Measurements from ENCODE around the gene CDKL5. TPM values are rescaled to one million over a fixed set of nuclear protein-coding genes. Genes with fewer than 3 reads are reported as not detected.

CDKL5 gene
- polyA plus RNA-seq, 2 donors, result 1.5 to 1.6 TPM

- H3K36me3 ChIP-seq (ENCODE audit: control insufficient read depth in 2 of 2, insufficient read depth in 2 of 2, low read length in 1 of 2), result no peaks in the 10 kb centered on the region
- H3K27me3 ChIP-seq (ENCODE audit: control insufficient read depth in 1 of 2, insufficient read depth in 2 of 2, low read length in 2 of 2), result no peaks in the 10 kb centered on the region
- no peak overlapping the region for H3K27ac ChIP-seq (ENCODE audit: low read depth in 2 of 2, low read length in 1 of 2)
- H3K4me1 ChIP-seq (ENCODE audit: control insufficient read depth in 2 of 2, insufficient read depth in 2 of 2, low read length in 1 of 2), result peaks cover 0 to 3% of the 10 kb centered on the region in 2 donors
- H3K9me3 ChIP-seq (ENCODE audit: control insufficient read depth in 2 of 2, insufficient read depth in 1 of 2, low read depth in 1 of 2, low read length in 1 of 2), result no peaks in the 10 kb centered on the region
- H3K4me3 ChIP-seq (ENCODE audit: low read depth in 1 of 2, low read length in 2 of 2), result no peak overlapping the region
- WGBS, 2 donors, result 72 to 79% methylated on average over 8 of the region's 8 CpGs
Observed at GRCh38 chrX:18616688-18617406, 191.4 kb downstream of the CDKL5 start.

DNA sequence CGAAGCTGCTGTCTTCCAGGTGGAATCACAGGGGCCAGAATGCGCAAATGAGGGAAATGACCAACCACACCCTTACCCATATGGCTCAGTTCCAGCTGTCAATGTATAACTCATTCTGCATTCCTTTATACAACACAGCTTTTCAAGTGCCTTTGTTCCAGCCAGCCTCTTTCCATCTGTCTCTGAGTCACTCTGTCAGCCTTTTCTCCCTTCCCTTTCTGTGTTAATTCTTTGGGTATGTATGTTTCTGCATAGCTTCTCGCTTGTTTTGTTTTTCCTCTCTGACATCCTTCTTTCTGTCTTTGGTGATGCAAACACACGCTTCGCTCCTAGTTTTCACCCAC lies 192.0 kb downstream of the CDKL5 start:
- no peak overlapping the region for H3K4me3 ChIP-seq (ENCODE audit: low read depth in 1 of 2, low read length in 2 of 2)
- no peaks in the 10 kb centered on the region for H3K36me3 ChIP-seq (ENCODE audit: control insufficient read depth in 2 of 2, insufficient read depth in 2 of 2, low read length in 1 of 2)
- no peak overlapping the region for H3K27ac ChIP-seq (ENCODE audit: low read depth in 2 of 2, low read length in 1 of 2)
- 46 to 54% methylated on average over 5 of the region's 5 CpGs for WGBS, 2 donors
- H3K4me1 ChIP-seq (ENCODE audit: control insufficient read depth in 2 of 2, insufficient read depth in 2 of 2, low read length in 1 of 2), result peaks cover 0 to 3% of the 10 kb centered on the region in 2 donors
- H3K27me3 ChIP-seq (ENCODE audit: control insufficient read depth in 1 of 2, insufficient read depth in 2 of 2, low read length in 2 of 2), result no peaks in the 10 kb centered on the region
- H3K9me3 ChIP-seq (ENCODE audit: control insufficient read depth in 2 of 2, insufficient read depth in 1 of 2, low read depth in 1 of 2, low read length in 1 of 2), result no peaks in the 10 kb centered on the region

DNA sequence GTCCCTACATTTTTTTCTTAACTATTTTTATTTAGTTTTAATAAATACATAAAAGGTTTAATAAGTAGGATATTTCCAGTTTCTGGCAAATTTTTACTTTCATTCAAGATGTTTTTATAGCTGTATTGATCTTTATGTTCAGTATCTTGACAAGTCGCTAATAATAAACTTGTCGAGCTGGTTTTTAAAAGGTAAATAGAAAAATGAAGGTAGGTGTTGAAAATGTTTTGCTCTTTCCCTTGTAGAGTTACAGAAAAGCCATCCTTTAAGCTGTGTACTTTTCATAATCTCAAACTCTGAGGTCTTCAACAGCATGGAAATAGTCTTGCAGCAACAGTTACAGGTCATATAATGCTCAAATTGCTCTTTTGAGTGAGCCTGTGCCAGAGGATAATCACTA lies 193.9 kb downstream of the CDKL5 start:
- peaks cover 0 to 3% of the 10 kb centered on the region in 2 donors for H3K4me1 ChIP-seq (ENCODE audit: control insufficient read depth in 2 of 2, insufficient read depth in 2 of 2, low read length in 1 of 2)
- no peaks in the 10 kb centered on the region for H3K9me3 ChIP-seq (ENCODE audit: control insufficient read depth in 2 of 2, insufficient read depth in 1 of 2, low read depth in 1 of 2, low read length in 1 of 2)
- no peak overlapping the region for H3K27ac ChIP-seq (ENCODE audit: low read depth in 2 of 2, low read length in 1 of 2)
- no peak overlapping the region for H3K4me3 ChIP-seq (ENCODE audit: low read depth in 1 of 2, low read length in 2 of 2)
- no peaks in the 10 kb centered on the region for H3K27me3 ChIP-seq (ENCODE audit: control insufficient read depth in 1 of 2, insufficient read depth in 2 of 2, low read length in 2 of 2)
- 62 to 63% methylated on average over 2 of the region's 2 CpGs for WGBS, 2 donors
- H3K36me3 ChIP-seq (ENCODE audit: control insufficient read depth in 2 of 2, insufficient read depth in 2 of 2, low read length in 1 of 2), result no peaks in the 10 kb centered on the region

- Histone ChIP-seq H3K9me3 (ENCODE audit: control insufficient read depth in 2 of 2, insufficient read depth in 1 of 2, low read depth in 1 of 2, low read length in 1 of 2) (no peaks in the 10 kb centered on the region), H3K4me3 (ENCODE audit: low read depth in 1 of 2, low read length in 2 of 2) (no peak overlapping the region), H3K27ac (ENCODE audit: low read depth in 2 of 2, low read length in 1 of 2) (no peak overlapping the region), H3K27me3 (ENCODE audit: control insufficient read depth in 1 of 2, insufficient read depth in 2 of 2, low read length in 2 of 2) (no peaks in the 10 kb centered on the region), H3K4me1 (ENCODE audit: control insufficient read depth in 2 of 2, insufficient read depth in 2 of 2, low read length in 1 of 2) (peaks cover 0 to 3% of the 10 kb centered on the region in 2 donors), H3K36me3 (ENCODE audit: control insufficient read depth in 2 of 2, insufficient read depth in 2 of 2, low read length in 1 of 2) (no peaks in the 10 kb centered on the region)
- 62 to 88% methylated on average over 8 of the region's 8 CpGs for WGBS, 2 donors
Observed at GRCh38 chrX:18620349-18620748, 194.9 kb downstream of the CDKL5 start.

GRCh38 chrX:18624599-18624998 lies 199.2 kb downstream of the CDKL5 start:
- Histone ChIP-seq H3K27ac (ENCODE audit: low read depth in 2 of 2, low read length in 1 of 2) (no peak overlapping the region), H3K9me3 (ENCODE audit: control insufficient read depth in 2 of 2, insufficient read depth in 1 of 2, low read depth in 1 of 2, low read length in 1 of 2) (peaks cover 0 to 1% of the 10 kb centered on the region in 2 donors), H3K4me3 (ENCODE audit: low read depth in 1 of 2, low read length in 2 of 2) (no peak overlapping the region), H3K27me3 (ENCODE audit: control insufficient read depth in 1 of 2, insufficient read depth in 2 of 2, low read length in 2 of 2) (no peaks in the 10 kb centered on the region), H3K36me3 (ENCODE audit: control insufficient read depth in 2 of 2, insufficient read depth in 2 of 2, low read length in 1 of 2) (no peaks in the 10 kb centered on the region), H3K4me1 (ENCODE audit: control insufficient read depth in 2 of 2, insufficient read depth in 2 of 2, low read length in 1 of 2) (no peaks in the 10 kb centered on the region)
- 86 to 94% methylated on average over 2 of the region's 2 CpGs for WGBS, 2 donors

- Histone ChIP-seq H3K4me3 (ENCODE audit: low read depth in 1 of 2, low read length in 2 of 2) (no peak overlapping the region), H3K9me3 (ENCODE audit: control insufficient read depth in 2 of 2, insufficient read depth in 1 of 2, low read depth in 1 of 2, low read length in 1 of 2) (peaks cover 0 to 2% of the 10 kb centered on the region in 2 donors), H3K36me3 (ENCODE audit: control insufficient read depth in 2 of 2, insufficient read depth in 2 of 2, low read length in 1 of 2) (no peaks in the 10 kb centered on the region), H3K27ac (ENCODE audit: low read depth in 2 of 2, low read length in 1 of 2) (no peak overlapping the region), H3K4me1 (ENCODE audit: control insufficient read depth in 2 of 2, insufficient read depth in 2 of 2, low read length in 1 of 2) (no peaks in the 10 kb centered on the region), H3K27me3 (ENCODE audit: control insufficient read depth in 1 of 2, insufficient read depth in 2 of 2, low read length in 2 of 2) (no peaks in the 10 kb centered on the region)
- WGBS, 2 donors, result 86 to 91% methylated on average over 8 of the region's 8 CpGs
Observed at GRCh38 chrX:18630934-18631333, 205.5 kb downstream of the CDKL5 start.

DNA sequence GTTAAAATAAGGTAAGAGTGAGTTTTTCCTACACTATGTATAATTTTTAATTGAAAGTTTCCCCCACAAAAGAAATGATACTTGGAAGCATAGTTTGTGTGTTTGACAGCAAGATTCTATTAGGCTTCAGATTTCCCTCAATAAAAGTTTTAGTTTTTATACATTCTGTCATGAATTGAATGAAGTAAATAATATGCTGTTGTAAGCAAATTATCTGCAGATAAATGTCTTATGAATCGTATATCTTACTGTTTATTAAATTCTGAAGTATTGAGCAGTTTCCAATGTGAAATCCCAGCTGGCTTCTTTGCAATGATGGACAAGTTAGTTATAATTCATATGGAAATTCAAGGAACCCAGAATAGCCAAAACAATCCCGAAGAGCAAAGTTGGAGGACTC lies 213.0 kb downstream of the CDKL5 start:
- Histone ChIP-seq H3K27ac (ENCODE audit: low read depth in 2 of 2, low read length in 1 of 2) (no peak overlapping the region), H3K36me3 (ENCODE audit: control insufficient read depth in 2 of 2, insufficient read depth in 2 of 2, low read length in 1 of 2) (no peaks in the 10 kb centered on the region), H3K9me3 (ENCODE audit: control insufficient read depth in 2 of 2, insufficient read depth in 1 of 2, low read depth in 1 of 2, low read length in 1 of 2) (no peaks in the 10 kb centered on the region), H3K4me1 (ENCODE audit: control insufficient read depth in 2 of 2, insufficient read depth in 2 of 2, low read length in 1 of 2) (no peaks in the 10 kb centered on the region), H3K27me3 (ENCODE audit: control insufficient read depth in 1 of 2, insufficient read depth in 2 of 2, low read length in 2 of 2) (no peaks in the 10 kb centered on the region), H3K4me3 (ENCODE audit: low read depth in 1 of 2, low read length in 2 of 2) (no peak overlapping the region)
- WGBS, 2 donors, result 88 to 91% methylated on average over 2 of the region's 2 CpGs

- H3K36me3 ChIP-seq (ENCODE audit: control insufficient read depth in 2 of 2, insufficient read depth in 2 of 2, low read length in 1 of 2), result no peaks in the 10 kb centered on the region
- H3K27ac ChIP-seq (ENCODE audit: low read depth in 2 of 2, low read length in 1 of 2), result no peak overlapping the region
- no peaks in the 10 kb centered on the region for H3K4me1 ChIP-seq (ENCODE audit: control insufficient read depth in 2 of 2, insufficient read depth in 2 of 2, low read length in 1 of 2)
- no peaks in the 10 kb centered on the region for H3K9me3 ChIP-seq (ENCODE audit: control insufficient read depth in 2 of 2, insufficient read depth in 1 of 2, low read depth in 1 of 2, low read length in 1 of 2)
- H3K4me3 ChIP-seq (ENCODE audit: low read depth in 1 of 2, low read length in 2 of 2), result no peak overlapping the region
- 88 to 90% methylated on average over 2 of the region's 2 CpGs for WGBS, 2 donors
- no peaks in the 10 kb centered on the region for H3K27me3 ChIP-seq (ENCODE audit: control insufficient read depth in 1 of 2, insufficient read depth in 2 of 2, low read length in 2 of 2)
Observed at GRCh38 chrX:18639280-18639679, 213.9 kb downstream of the CDKL5 start.

DNA sequence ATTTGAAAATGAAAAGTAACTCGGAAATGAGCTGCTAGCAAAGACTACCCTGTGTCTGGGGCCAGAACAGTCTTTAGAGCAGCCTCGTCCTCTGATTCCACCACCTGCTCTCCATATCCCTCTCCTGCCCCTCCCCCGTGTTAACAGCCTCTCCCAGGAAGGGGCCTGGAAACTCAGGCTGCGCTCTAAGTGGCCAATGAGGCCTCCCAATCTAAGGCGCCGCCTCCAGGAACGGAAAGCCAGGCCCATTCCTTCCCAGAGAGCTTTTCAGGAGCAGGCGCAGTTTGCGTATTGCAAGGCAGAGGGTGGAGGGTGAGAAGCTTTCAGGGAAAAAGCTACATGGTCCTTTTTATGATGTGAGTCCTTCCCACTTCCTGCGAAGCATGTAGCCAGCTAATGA lies 215.3 kb downstream of the CDKL5 start:
- Histone ChIP-seq H3K36me3 (ENCODE audit: control insufficient read depth in 2 of 2, insufficient read depth in 2 of 2, low read length in 1 of 2) (no peaks in the 10 kb centered on the region), H3K27ac (ENCODE audit: low read depth in 2 of 2, low read length in 1 of 2) (no peak overlapping the region), H3K4me3 (ENCODE audit: low read depth in 1 of 2, low read length in 2 of 2) (no peak overlapping the region), H3K4me1 (ENCODE audit: control insufficient read depth in 2 of 2, insufficient read depth in 2 of 2, low read length in 1 of 2) (no peaks in the 10 kb centered on the region), H3K27me3 (ENCODE audit: control insufficient read depth in 1 of 2, insufficient read depth in 2 of 2, low read length in 2 of 2) (no peaks in the 10 kb centered on the region), H3K9me3 (ENCODE audit: control insufficient read depth in 2 of 2, insufficient read depth in 1 of 2, low read depth in 1 of 2, low read length in 1 of 2) (no peaks in the 10 kb centered on the region)
- WGBS, 2 donors, result 55 to 73% methylated on average over 10 of the region's 10 CpGs

- Histone ChIP-seq H3K27me3 (ENCODE audit: control insufficient read depth in 1 of 2, insufficient read depth in 2 of 2, low read length in 2 of 2) (no peaks in the 10 kb centered on the region), H3K9me3 (ENCODE audit: control insufficient read depth in 2 of 2, insufficient read depth in 1 of 2, low read depth in 1 of 2, low read length in 1 of 2) (no peaks in the 10 kb centered on the region), H3K27ac (ENCODE audit: low read depth in 2 of 2, low read length in 1 of 2) (no peak overlapping the region), H3K4me1 (ENCODE audit: control insufficient read depth in 2 of 2, insufficient read depth in 2 of 2, low read length in 1 of 2) (no peaks in the 10 kb centered on the region), H3K4me3 (ENCODE audit: low read depth in 1 of 2, low read length in 2 of 2) (no peak overlapping the region), H3K36me3 (ENCODE audit: control insufficient read depth in 2 of 2, insufficient read depth in 2 of 2, low read length in 1 of 2) (no peaks in the 10 kb centered on the region)
- 76 to 90% methylated on average over 3 of the region's 3 CpGs for WGBS, 2 donors
Observed at GRCh38 chrX:18643243-18643642, 217.8 kb downstream of the CDKL5 start.
